Stimulated activated CD8-positive, alpha-beta memory T cell treated with anti-CD3 and anti-CD28 coated beads, Interleukin-7, amount 100 ng/mL, for 1 hour (primary cell): ENCODE measurements around the gene WNT2.
"Not testable (repeated sequence)": the region's sequence is repeated elsewhere in the genome, so short reads cannot be mapped to it uniquely, and the experiment has no call there.

Source experiments
- DNase-seq, 2 donors: peaks; one replicate each; pipeline ENCODE4 v3.0.0-alpha.2; 2020; ENCODE audit warnings: low read depth in 2 of 2

Gene WNT2

GRCh38 chr7:117264716-117265115, 58.1 kb downstream of the WNT2 start:
- no peak for DNase-seq

- DNase-seq = no peak
These were observed 60.3 kb downstream of the WNT2 start for GRCh38 chr7:117262546-117262945.

- no peak for DNase-seq
These were observed 63.2 kb downstream of the WNT2 start for GRCh38 chr7:117259615-117260014.

GRCh38 chr7:117251687-117252086, 71.2 kb downstream of the WNT2 start:
- DNase-seq = no peak

GRCh38 chr7:117250801-117251200, 72.1 kb downstream of the WNT2 start:
- DNase-seq = no peak

GRCh38 chr7:117250245-117250644, 72.6 kb downstream of the WNT2 start:
- DNase-seq = no peak

- no peak for DNase-seq
These were observed 73.2 kb downstream of the WNT2 start for GRCh38 chr7:117249696-117250095.

- DNase-seq = no peak
These were observed 74.0 kb downstream of the WNT2 start for GRCh38 chr7:117248829-117249228.

- DNase-seq = no peak
These were observed 75.0 kb downstream of the WNT2 start for GRCh38 chr7:117247809-117248208.

GRCh38 chr7:117245703-117246102, 77.2 kb downstream of the WNT2 start:
- DNase-seq = not testable (repeated sequence)

- DNase-seq = no peak
These were observed 79.5 kb downstream of the WNT2 start for GRCh38 chr7:117243390-117243789.

- DNase-seq = no peak
These were observed 81.8 kb downstream of the WNT2 start for GRCh38 chr7:117241088-117241487.

- DNase-seq = no peak
These were observed 83.9 kb downstream of the WNT2 start for GRCh38 chr7:117238937-117239336.

- DNase-seq = no peak
These were observed 84.4 kb downstream of the WNT2 start for GRCh38 chr7:117238472-117238871.

- no peak for DNase-seq
These were observed 85.2 kb downstream of the WNT2 start for GRCh38 chr7:117237646-117238045.

GRCh38 chr7:117231047-117231359, 91.9 kb downstream of the WNT2 start:
- no peak for DNase-seq

GRCh38 chr7:117230276-117231046, 92.4 kb downstream of the WNT2 start:
- no peak for DNase-seq

- DNase-seq = no peak
These were observed 93.5 kb downstream of the WNT2 start for GRCh38 chr7:117229350-117229749.

- no peak for DNase-seq
These were observed 95.8 kb downstream of the WNT2 start for GRCh38 chr7:117227091-117227490.

GRCh38 chr7:117225536-117225935, 97.3 kb downstream of the WNT2 start:
- no peak for DNase-seq
